Sigmoid colon (tissue), 7 donors: ENCODE measurements around the gene SYNE3. TPM values are rescaled to one million over a fixed set of nuclear protein-coding genes. Genes with fewer than 3 reads are reported as not detected.

Experiments used
- DNase-seq: peaks from one replicate; pipeline ENCODE4 v3.0.0-alpha.2; 2019
- H3K27ac ChIP-seq, 4 donors: fragments of 200-600 bp; sonication (generic); one replicate each; pipeline ENCODE4 v1.5.1; 2016 to 2019; ENCODE audit warnings: mild to moderate bottlenecking in 1 of 4
- H3K27me3 ChIP-seq, 3 donors: fragments of 200-600 bp; sonication (generic); one replicate each; pipeline ENCODE4 v1.5.1; 2019; ENCODE audit warnings: mild to moderate bottlenecking in 1 of 3
- H3K36me3 ChIP-seq, 4 donors: fragments of 200-600 bp; sonication (generic); one replicate each; pipeline ENCODE4 v1.5.1; 2016 to 2019
- H3K4me1 ChIP-seq, 4 donors: fragments of 200-600 bp; sonication (generic); one replicate each; pipeline ENCODE4 v1.5.1; 2017 to 2019
- H3K4me3 ChIP-seq, 4 donors: fragments of 200-600 bp; sonication (generic); one replicate each; pipeline ENCODE4 v1.5.1; 2017 to 2019; ENCODE audit warnings: mild to moderate bottlenecking in 2 of 4, moderate library complexity in 1 of 4
- H3K9me3 ChIP-seq, 4 donors: fragments of 200-600 bp in 3 of 4; sonication (generic) in 3 of 4; one replicate each; pipeline versions ENCODE4 v1.5.1 to v1.6.1; 2013 to 2019
- EP300 ChIP-seq, 4 donors: sonication (generic); formaldehyde crosslinking; IDR thresholded peaks; one replicate each; pipeline ENCODE4 v1.6.1; 2017; ENCODE audit warnings: antibody characterized with exemption in 4 of 4
- POLR2A ChIP-seq, 2 donors: fragments of 450-650 bp; IDR thresholded peaks; one replicate each; pipeline ENCODE4 v1.6.1; 2016; ENCODE audit warnings: antibody characterized with exemption in 2 of 2, mild to moderate bottlenecking in 2 of 2, moderate library complexity in 2 of 2
- POLR2AphosphoS5 ChIP-seq, 4 donors: sonication (generic); formaldehyde crosslinking; IDR thresholded peaks; one replicate each; pipeline ENCODE4 v1.6.1; 2017; ENCODE audit warnings: antibody characterized with exemption in 4 of 4
- WGBS, 2 donors: extraction: QIAGEN DNeasy Blood & Tissue Kit; methylation state at CpG; one replicate each; pipeline ENCODE4 v1.1.7; 2013; 5-methylcytosine and 5-hydroxymethylcytosine counted together
- intact Hi-C: fragments of 100-400 bp; cut with DNase I; formaldehyde crosslinking; loops from one replicate; pipeline ENCODE4 v1.15.1; 2023
- polyA plus RNA-seq, 3 donors: library from polyadenylated mRNA; stranded (reverse); fragments of 200-250 nt; gene quantifications; one replicate each; pipeline ENCODE4 v1.2.3, GENCODE V29; 2013
- total RNA-seq, 4 donors: library from RNA; depleted of rRNA; stranded (reverse); fragments of >200 nt; gene quantifications; one replicate each; pipeline ENCODE4 v1.1.0, GENCODE V29; 2016
- TF ChIP-seq, protein P1 (sequence below), 4 experiments: fragments of 450-650 bp in 3 of 4; fragments of 200-600 bp in 1 of 4; IDR thresholded peaks; one replicate each; pipeline ENCODE4 v1.5.1; 2016 to 2019; ENCODE audit warnings: antibody characterized with exemption in 4 of 4, mild to moderate bottlenecking in 3 of 4, moderate library complexity in 2 of 4
- donor health status: healthy with polysubstance abuse.
- donor health status: Bipolar disorder and iron deficiency.
- donor health status: healthy.

Gene SYNE3
- total and polyA plus RNA-seq, 7 donors: 0.69 to 11.8 (median 6.3) TPM

DNA sequence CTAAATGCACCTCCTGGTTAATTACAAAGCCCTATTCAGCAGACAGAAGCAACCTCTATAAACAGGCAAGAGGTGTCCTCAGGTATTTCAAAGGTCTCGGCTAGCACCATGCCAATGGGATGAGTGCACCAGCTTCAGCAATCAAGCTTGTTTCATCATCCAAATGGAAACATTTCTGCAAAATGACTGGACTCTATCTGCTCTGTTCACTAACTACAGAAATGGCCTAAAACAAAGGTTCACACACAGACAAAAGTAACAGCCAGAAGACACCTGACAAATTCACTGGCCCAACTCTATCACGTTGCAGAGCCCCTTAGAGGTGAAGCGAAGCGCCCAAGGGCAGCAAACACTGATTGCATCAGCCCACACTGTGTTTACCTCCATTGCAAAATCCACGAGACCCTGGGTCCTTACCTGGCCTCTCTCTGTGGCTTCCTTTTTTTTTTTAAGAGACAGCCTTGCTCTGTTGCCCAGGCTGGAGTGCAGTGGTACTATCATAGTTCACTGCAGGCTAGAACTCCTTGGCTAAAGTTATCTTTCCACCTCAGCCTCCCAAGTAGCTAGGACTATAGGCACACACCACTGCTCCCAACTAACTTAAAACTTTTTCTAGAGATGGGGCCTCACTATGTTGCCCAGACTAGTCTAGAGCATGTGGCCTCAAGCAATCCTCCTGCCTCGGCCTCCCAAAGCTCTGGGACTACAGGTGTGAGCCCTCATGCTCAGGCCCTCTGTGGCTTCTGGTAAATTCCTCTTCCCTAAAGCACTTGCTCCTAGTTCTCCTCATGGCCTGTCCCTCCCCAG, 8.5 kb upstream of the SYNE3 start:
- Histone ChIP-seq H3K4me3 (no peak overlapping the region), H3K27ac (no peak overlapping the region), H3K9me3 (no peaks in the 10 kb centered on the region), H3K36me3 (peaks cover 0 to 5% (median 0%) of the 10 kb centered on the region in 4 donors), H3K4me1 (peaks cover 0 to 26% (median 13%) of the 10 kb centered on the region in 4 donors), H3K27me3 (no peaks in the 10 kb centered on the region)
- intact Hi-C loops: loop anchor here (10.0 kb wide), 1 partner anchor 210 kb away; the partner anchor contains the start of gene CLMN
- TF ChIP-seq POLR2A (IDR thresholded peaks at IDR 0.05) (no peak), EP300 (IDR thresholded peaks at IDR 0.05) (no peak), POLR2AphosphoS5 (IDR thresholded peaks at IDR 0.05) (no peak)
- TF ChIP-seq, protein P1, sequence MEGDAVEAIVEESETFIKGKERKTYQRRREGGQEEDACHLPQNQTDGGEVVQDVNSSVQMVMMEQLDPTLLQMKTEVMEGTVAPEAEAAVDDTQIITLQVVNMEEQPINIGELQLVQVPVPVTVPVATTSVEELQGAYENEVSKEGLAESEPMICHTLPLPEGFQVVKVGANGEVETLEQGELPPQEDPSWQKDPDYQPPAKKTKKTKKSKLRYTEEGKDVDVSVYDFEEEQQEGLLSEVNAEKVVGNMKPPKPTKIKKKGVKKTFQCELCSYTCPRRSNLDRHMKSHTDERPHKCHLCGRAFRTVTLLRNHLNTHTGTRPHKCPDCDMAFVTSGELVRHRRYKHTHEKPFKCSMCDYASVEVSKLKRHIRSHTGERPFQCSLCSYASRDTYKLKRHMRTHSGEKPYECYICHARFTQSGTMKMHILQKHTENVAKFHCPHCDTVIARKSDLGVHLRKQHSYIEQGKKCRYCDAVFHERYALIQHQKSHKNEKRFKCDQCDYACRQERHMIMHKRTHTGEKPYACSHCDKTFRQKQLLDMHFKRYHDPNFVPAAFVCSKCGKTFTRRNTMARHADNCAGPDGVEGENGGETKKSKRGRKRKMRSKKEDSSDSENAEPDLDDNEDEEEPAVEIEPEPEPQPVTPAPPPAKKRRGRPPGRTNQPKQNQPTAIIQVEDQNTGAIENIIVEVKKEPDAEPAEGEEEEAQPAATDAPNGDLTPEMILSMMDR (IDR thresholded peaks at IDR 0.05): no peak
- 87% methylated on average over 6 of the region's 6 CpGs for WGBS, 2 donors
- no peak for DNase-seq

DNA sequence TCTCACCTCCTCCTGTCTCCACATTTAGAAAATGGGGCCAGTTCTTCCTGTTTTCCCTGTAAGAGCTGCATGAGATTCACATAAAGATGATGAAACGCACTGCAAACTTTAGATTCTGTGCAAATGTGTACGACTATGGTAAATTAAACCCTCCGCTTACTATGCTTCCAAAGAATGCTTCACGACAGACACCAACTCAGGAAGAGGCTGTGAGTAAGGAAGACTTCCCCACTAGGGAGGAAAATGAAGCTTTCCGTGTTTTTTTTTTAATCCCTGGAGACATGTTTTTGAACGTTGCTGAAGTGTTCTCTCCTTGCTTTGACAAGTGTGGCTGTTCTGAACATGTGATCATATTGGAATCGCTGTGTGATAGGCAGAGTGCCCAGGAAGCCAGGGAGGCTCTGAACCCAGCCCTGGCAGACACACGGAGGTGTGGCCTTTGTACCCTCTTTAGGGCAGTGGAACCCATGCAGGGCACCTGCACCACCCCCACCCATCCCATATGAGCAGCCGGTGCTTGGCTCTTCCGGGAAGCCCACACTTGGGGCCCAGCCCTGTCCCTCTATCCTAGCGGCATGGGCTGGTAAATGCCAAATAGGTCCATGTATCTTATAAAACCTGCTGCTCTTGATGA, 7.5 kb upstream of the SYNE3 start:
- no peaks in the 10 kb centered on the region for H3K36me3 ChIP-seq
- H3K4me1 ChIP-seq: peaks cover 0 to 28% (median 18%) of the 10 kb centered on the region in 4 donors
- DNase-seq: no peak
- no peaks in the 10 kb centered on the region for H3K9me3 ChIP-seq
- no peaks in the 10 kb centered on the region for H3K27me3 ChIP-seq
- TF ChIP-seq EP300 (IDR thresholded peaks at IDR 0.05) (no peak), POLR2AphosphoS5 (IDR thresholded peaks at IDR 0.05) (no peak), POLR2A (IDR thresholded peaks at IDR 0.05) (no peak)
- TF ChIP-seq, protein P1 (IDR thresholded peaks at IDR 0.05): no peak
- H3K27ac ChIP-seq: no peak overlapping the region
- H3K4me3 ChIP-seq: no peak overlapping the region
- WGBS, 2 donors: 17 to 37% methylated on average over 11 of the region's 11 CpGs
- intact Hi-C loops: loop anchor here (10.0 kb wide), 1 partner anchor 209 kb away; the partner anchor contains the start of gene CLMN

DNA sequence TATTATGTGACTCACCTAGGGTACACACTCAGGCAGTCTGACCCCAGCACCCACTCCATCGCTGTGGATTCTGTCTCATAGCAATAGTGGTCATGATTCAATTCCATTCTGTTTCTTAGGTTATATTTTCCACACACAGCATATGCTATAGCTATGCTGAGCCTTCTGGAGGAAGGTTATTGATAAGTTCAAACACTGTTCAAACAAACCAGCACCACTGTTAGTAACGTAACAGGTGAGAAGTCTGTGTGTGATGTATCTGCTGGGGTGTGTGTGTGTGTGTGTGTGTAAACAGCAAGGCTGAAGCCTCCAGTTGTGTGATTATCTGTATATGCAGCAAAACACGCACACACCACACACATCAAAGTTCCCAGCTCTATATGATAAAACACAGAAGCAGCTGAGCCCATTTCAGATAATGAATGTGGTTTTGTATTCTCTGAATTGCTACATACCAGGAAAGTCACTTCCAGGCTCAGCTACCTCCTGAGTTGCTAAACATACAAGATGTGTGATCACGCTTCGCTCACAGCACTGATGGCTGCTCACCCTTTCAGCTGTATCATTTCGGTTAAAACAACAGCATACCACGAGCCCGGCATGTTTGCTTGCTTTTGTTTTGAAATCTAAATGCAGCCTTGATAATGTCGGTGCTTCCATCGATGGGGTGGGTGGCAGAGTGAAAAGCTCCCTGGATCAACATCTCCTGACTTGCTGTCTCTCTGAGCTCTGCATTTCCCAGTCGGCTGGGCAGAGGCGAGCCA, 6.8 kb upstream of the SYNE3 start:
- peaks cover 0 to 29% (median 23%) of the 10 kb centered on the region in 4 donors for H3K4me1 ChIP-seq
- no peaks in the 10 kb centered on the region for H3K27me3 ChIP-seq
- no peak for TF ChIP-seq EP300 (IDR thresholded peaks at IDR 0.05)
- no peak for TF ChIP-seq POLR2AphosphoS5 (IDR thresholded peaks at IDR 0.05)
- TF ChIP-seq, protein P1 (IDR thresholded peaks at IDR 0.05): no peak
- TF ChIP-seq POLR2A (IDR thresholded peaks at IDR 0.05): no peak
- WGBS, 2 donors: 34 to 52% methylated on average over 12 of the region's 12 CpGs
- H3K27ac ChIP-seq: no peak overlapping the region
- H3K9me3 ChIP-seq: no peaks in the 10 kb centered on the region
- H3K4me3 ChIP-seq: no peak overlapping the region
- intact Hi-C loops: loop anchor here (10.0 kb wide), 1 partner anchor 208 kb away; the partner anchor contains the start of gene CLMN
- no peaks in the 10 kb centered on the region for H3K36me3 ChIP-seq
- DNase-seq: no peak

DNA sequence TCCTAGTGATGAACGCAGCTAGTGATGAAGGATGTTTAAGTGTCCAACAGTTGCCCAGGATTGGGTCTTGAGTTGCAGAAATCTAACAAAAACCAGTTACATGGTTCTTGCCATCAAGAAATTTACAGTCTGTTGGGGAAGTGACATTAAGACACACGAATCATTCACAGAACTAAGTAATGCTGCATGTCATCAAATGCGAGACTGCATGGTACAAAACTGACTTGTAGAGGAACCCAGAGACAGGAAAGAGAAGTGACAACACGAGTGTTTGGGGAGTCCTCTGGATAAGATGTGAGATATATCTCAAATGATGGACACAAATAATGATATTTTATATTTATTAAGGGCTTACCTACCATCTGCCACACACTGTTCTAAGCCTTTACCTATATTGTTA, 6.1 kb upstream of the SYNE3 start:
- Histone ChIP-seq H3K36me3 (no peaks in the 10 kb centered on the region), H3K4me3 (no peak overlapping the region), H3K9me3 (no peaks in the 10 kb centered on the region), H3K4me1 (peaks cover 0 to 33% (median 26%) of the 10 kb centered on the region in 4 donors), H3K27ac (no peak overlapping the region), H3K27me3 (no peaks in the 10 kb centered on the region)
- 76 to 86% methylated on average over 4 of the region's 4 CpGs for WGBS, 2 donors
- intact Hi-C loops: loop anchor here (10.0 kb wide), 1 partner anchor 208 kb away; the partner anchor contains the start of gene CLMN
- no peak for DNase-seq
- no peak for TF ChIP-seq POLR2A (IDR thresholded peaks at IDR 0.05)
- TF ChIP-seq EP300 (IDR thresholded peaks at IDR 0.05): no peak
- TF ChIP-seq POLR2AphosphoS5 (IDR thresholded peaks at IDR 0.05): no peak
- TF ChIP-seq, protein P1 (IDR thresholded peaks at IDR 0.05): no peak
